ENCODE results near the gene SREBF1.

The SREBF1 gene

DNA sequence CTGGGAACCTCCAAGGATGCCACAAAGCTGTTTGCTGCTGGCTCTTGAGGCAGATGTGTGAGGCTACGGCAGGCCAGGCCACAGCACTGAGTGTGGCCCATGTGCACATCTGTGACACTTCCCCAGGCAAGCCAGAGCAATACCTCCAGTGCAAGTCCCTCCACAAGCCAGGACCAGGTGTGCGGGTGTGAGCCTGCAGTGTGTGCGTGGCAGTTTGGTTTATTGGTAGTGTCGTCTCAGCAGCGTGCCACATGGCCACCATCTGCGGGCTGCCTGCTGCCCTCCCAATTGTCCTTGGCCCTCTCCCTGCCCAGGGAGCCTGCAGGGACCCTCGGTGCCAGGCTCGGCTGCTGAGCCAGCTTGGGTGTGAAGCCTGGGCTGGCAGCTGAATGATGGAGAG is 9.9 kb upstream of the SREBF1 start:
- no peak for DNase-seq (ENCODE audit: low spot score)
- TF ChIP-seq, protein P1, sequence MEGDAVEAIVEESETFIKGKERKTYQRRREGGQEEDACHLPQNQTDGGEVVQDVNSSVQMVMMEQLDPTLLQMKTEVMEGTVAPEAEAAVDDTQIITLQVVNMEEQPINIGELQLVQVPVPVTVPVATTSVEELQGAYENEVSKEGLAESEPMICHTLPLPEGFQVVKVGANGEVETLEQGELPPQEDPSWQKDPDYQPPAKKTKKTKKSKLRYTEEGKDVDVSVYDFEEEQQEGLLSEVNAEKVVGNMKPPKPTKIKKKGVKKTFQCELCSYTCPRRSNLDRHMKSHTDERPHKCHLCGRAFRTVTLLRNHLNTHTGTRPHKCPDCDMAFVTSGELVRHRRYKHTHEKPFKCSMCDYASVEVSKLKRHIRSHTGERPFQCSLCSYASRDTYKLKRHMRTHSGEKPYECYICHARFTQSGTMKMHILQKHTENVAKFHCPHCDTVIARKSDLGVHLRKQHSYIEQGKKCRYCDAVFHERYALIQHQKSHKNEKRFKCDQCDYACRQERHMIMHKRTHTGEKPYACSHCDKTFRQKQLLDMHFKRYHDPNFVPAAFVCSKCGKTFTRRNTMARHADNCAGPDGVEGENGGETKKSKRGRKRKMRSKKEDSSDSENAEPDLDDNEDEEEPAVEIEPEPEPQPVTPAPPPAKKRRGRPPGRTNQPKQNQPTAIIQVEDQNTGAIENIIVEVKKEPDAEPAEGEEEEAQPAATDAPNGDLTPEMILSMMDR (IDR thresholded peaks at IDR 0.05; ENCODE audit: extremely low read depth, insufficient read depth, missing control alignments): no peak
- in situ Hi-C loops (cut with MboI; ENCODE audit: low pct_unique_long_range_greater_than_20kb, low sequenced_read_pairs, unreplicated experiment): no loop called here

DNA sequence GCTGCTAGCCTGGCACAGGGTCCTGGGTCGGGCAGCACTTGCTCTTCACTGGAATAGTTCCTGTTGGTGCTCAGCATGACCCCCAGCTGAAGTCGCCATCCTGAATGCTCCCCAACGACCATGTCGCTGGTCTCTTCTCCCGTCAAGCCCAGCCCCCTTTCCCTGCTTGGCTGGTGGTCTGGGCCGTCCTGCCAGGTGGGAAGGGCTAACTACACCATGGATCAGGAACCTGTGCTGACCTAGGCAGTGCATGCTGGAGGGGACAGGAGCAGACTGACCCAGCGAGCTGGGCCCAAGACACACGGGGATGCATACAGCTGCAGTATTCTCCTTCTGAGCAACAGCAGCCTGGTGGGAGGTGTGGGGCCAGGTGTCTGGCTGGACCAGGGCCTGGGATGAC is 9.2 kb upstream of the SREBF1 start:
- TF ChIP-seq, protein P1 (IDR thresholded peaks at IDR 0.05; ENCODE audit: extremely low read depth, insufficient read depth, missing control alignments): no peak
- in situ Hi-C loops (cut with MboI; ENCODE audit: low pct_unique_long_range_greater_than_20kb, low sequenced_read_pairs, unreplicated experiment): no loop called here
- no peak for DNase-seq (ENCODE audit: low spot score)

DNA sequence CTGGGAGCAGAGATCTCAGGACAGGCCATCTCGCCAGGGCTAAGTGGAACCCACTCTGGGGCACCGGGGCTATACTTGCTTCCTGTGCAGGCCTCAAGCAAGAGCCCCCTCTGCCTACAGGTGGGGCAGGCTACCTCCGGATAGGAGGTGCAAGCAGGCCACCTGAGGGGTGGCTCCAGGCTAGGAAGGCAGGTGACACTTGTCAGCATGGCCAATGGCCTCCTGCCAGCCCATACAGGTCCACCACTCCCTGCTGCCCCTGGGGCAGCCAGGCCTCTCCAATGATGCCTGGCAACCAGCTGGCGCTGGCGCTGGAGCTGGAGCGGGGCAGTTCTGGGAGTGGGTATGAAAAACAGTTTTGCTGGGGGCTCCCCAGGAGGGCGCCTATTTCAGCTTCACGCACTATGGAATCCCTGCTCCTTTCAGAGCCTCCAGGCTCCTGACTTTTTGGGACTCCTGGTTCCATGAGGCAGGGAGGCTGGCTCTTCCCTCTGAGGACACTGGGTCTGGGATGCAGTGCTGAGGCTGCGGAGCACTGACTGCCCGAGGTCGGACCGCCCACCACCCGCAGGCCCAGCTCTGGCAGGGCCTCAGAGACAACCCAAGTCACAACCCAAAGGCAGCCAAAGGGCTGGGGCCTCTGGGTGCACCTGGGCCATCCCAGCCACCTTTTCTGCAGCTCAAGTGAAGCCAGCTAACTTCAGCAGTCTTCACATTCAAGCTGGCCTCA is 8.4 kb upstream of the SREBF1 start:
- DNase-seq (ENCODE audit: low spot score): no peak
- TF ChIP-seq, protein P1 (IDR thresholded peaks at IDR 0.05; ENCODE audit: extremely low read depth, insufficient read depth, missing control alignments): no peak
- in situ Hi-C loops (cut with MboI; ENCODE audit: low pct_unique_long_range_greater_than_20kb, low sequenced_read_pairs, unreplicated experiment): no loop called here

DNA sequence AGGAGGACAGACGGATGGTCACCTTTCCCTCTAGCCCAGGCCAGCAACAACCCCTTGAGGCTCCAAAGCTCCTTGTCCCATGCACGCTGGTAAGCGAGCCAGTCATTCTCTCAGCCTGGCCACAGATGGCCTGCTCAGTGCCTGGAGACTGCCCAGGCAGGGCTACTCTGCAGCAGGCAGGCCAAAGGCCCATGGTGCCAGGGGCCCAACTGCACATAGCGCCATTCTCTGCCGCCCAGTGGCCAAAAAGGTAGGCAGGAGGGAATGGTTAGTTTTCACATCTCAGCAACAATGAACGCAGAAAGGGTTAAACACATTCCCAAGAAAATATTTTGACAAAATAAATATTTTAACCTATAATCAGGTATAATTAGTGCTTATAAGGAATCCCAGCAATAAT is 7.7 kb upstream of the SREBF1 start:
- no peak for DNase-seq (ENCODE audit: low spot score)
- TF ChIP-seq, protein P1 (IDR thresholded peaks at IDR 0.05; ENCODE audit: extremely low read depth, insufficient read depth, missing control alignments): no peak
- in situ Hi-C loops (cut with MboI; ENCODE audit: low pct_unique_long_range_greater_than_20kb, low sequenced_read_pairs, unreplicated experiment): no loop called here

DNA sequence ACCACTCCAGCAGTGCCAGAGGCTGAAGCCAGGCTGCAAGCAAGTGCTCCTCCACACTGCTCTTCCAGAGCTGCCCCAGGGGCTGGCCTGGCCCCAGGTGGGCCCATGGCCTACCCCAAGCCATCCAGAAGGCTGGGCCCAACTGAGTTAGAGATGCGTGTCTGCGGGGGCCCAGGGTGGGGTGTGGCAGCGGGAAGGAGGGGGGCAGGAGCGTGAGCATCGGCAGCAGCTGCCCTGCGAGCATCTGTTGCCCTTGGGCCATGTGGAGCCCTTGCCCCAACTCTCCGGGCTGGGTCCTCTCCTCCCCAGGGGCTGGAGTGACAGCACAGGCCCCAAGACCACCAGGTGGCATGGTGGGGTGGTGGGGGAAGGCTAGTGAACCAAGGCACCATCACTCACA is 7.3 kb upstream of the SREBF1 start:
- DNase-seq (ENCODE audit: low spot score): no peak
- TF ChIP-seq, protein P1 (IDR thresholded peaks at IDR 0.05; ENCODE audit: extremely low read depth, insufficient read depth, missing control alignments): no peak
- in situ Hi-C loops (cut with MboI; ENCODE audit: low pct_unique_long_range_greater_than_20kb, low sequenced_read_pairs, unreplicated experiment): no loop called here

DNA sequence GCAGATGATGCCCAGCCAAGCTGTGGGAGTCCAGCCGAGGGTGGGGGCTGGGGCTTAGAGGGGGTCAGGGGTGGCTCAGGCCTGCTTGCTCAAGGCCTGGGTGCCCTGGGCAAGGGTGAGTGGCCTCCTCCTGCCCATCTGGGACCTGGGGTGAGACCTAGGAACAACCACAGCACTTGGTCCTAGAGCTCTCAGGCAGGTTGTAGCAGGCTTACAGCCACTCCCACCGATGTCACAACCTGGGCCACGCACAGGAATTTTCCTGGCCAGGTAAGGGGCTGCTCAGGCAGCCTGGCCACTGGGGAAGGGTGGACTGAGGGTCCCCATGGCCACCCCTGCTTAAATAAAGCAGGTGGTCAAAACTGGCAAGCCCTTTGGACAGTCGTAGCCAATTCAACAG is 6.3 kb upstream of the SREBF1 start:
- TF ChIP-seq, protein P1 (IDR thresholded peaks at IDR 0.05; ENCODE audit: extremely low read depth, insufficient read depth, missing control alignments): no peak
- in situ Hi-C loops (cut with MboI; ENCODE audit: low pct_unique_long_range_greater_than_20kb, low sequenced_read_pairs, unreplicated experiment): no loop called here
- no peak for DNase-seq (ENCODE audit: low spot score)
